Epithelial cell of esophagus (primary cell): ENCODE measurements around the gene PIK3R1.

Source experiments
- DNase-seq: peaks from one replicate; pipeline ENCODE4 v3.0.0; 2010; ENCODE audit warnings: low read depth
- H3K4me3 ChIP-seq: 2 replicates; pipeline ENCODE4 v1.5.1; 2011; ENCODE audit warnings: mild to moderate bottlenecking, low read length, control low read depth
- TF ChIP-seq, protein P1 (sequence below): IDR thresholded peaks from 2 replicates; pipeline ENCODE4 v1.5.1; 2011; ENCODE audit warnings: low read depth, mild to moderate bottlenecking, low read length, control low read depth, inconsistent platforms; ENCODE audit not compliant: insufficient read depth; ENCODE audit errors: missing control alignments

The PIK3R1 gene

DNA sequence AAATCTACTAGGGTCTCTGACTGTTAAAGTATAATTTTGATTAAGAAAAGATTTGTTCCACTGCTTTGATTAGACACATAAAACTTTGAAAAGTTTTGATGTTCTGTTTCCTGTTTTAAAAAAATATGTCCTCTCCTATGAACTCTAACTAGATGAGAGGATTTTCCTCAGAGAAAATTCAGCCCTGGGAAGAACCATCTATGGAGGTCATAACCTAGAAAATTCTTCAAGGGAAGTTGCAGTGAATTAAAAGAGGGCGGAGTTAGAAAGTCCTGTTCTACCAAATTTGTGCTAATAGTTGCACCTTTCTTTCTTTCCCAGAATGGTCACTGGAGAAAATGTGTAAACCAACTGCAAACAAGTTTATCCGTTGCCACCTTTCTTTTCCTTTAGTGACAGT lies 27.7 kb downstream of the PIK3R1 start:
- no peak overlapping the region for H3K4me3 ChIP-seq
- TF ChIP-seq, protein P1, sequence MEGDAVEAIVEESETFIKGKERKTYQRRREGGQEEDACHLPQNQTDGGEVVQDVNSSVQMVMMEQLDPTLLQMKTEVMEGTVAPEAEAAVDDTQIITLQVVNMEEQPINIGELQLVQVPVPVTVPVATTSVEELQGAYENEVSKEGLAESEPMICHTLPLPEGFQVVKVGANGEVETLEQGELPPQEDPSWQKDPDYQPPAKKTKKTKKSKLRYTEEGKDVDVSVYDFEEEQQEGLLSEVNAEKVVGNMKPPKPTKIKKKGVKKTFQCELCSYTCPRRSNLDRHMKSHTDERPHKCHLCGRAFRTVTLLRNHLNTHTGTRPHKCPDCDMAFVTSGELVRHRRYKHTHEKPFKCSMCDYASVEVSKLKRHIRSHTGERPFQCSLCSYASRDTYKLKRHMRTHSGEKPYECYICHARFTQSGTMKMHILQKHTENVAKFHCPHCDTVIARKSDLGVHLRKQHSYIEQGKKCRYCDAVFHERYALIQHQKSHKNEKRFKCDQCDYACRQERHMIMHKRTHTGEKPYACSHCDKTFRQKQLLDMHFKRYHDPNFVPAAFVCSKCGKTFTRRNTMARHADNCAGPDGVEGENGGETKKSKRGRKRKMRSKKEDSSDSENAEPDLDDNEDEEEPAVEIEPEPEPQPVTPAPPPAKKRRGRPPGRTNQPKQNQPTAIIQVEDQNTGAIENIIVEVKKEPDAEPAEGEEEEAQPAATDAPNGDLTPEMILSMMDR = no peak
- DNase-seq = no peak

DNA sequence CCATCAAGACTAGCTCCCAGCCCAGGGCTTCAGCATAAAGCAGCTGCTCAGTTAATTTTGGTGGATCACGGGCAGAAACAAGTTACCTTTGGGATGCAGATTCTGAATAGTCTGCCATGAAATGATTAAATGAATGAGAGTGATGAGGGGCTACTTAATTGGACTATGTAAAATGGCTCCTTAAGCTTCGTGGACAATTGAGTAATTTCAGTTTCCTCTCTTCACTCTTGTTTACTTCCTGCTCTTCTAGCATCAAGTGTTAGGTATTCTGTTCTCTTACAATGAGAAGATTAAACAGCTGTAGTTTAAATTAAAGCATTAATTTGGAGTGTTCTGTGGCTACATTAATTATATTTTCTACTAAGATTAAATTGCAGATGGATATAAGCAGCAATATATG lies 28.1 kb downstream of the PIK3R1 start:
- TF ChIP-seq, protein P1 = no peak
- no peak overlapping the region for H3K4me3 ChIP-seq
- DNase-seq = no peak

DNA sequence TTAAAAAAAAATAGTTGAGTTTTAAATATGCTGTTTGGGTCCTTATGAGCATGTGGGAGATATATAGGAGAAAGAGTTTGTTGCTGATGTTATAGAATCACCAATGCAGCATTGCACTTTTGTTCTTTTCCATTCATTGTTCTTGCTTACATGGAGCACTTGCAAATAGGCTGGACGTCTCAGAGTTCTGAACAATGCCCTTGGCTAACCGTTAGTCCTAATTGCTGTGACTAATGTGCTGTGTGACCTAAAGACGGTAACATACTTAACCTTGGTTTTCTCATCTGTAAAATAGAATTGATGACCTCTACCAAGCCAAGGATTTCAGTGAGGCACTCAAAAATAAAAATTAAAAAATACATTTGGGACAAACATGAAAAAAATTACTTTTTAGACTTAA lies 29.8 kb downstream of the PIK3R1 start:
- TF ChIP-seq, protein P1 = no peak
- H3K4me3 ChIP-seq = no peak overlapping the region
- no peak for DNase-seq

- TF ChIP-seq, protein P1 = peak; percentile 22
- DNase-seq = peak; percentile 21
- no peak overlapping the region for H3K4me3 ChIP-seq
These were observed 31.2 kb downstream of the PIK3R1 start for GRCh38 chr5:68246802-68247201.

DNA sequence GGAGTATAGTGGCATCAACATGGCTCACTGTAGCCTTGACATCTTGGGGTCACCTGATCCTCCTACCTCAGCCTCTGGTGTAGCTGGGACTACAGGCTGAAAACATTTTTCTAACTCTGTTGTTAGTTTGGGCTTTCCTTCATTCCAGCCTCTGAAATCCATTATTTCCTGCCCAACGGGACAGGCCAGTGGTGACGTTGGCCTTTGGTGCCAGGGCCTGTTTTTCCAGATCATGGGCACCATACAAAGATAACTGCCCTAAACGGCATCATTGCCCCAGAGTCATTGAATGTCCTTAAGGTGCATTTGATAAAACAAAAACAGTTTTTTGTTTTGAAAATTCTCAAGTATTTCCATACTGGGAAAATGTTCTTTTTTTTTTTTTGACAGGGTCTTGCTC lies 32.1 kb downstream of the PIK3R1 start:
- TF ChIP-seq, protein P1 = no peak
- DNase-seq = no peak
- no peak overlapping the region for H3K4me3 ChIP-seq

GRCh38 chr5:68248896-68249295 lies 33.3 kb downstream of the PIK3R1 start:
- TF ChIP-seq, protein P1 = no peak
- H3K4me3 ChIP-seq = no peak overlapping the region
- DNase-seq = no peak

- DNase-seq = no peak
- TF ChIP-seq, protein P1 = no peak
- no peak overlapping the region for H3K4me3 ChIP-seq
These were observed 34.0 kb downstream of the PIK3R1 start for GRCh38 chr5:68249520-68249919.
